K562 (cell line): ENCODE results near the gene CROCC2. TPM values are rescaled to one million over a fixed set of nuclear protein-coding genes. Genes with fewer than 3 reads are reported as not detected.

Source experiments
- ATAC-seq: fragments of 200-7000 bp; cut with Tn5 transposase; 3 replicates; pipeline ENCODE4 v1.9.1; 2020; ENCODE audit warnings: moderate library complexity
- BruUV-seq: library from RNA; stranded (reverse); fragments of 400-500 nt; replicated peaks from 2 replicates; lab custom pipeline; 2021; lab: Mats Ljungman, UMichigan
- CTCF ChIA-PET: fragments of 300-600 bp; formaldehyde crosslinking; extraction: SDS; loops from one replicate; lab custom pipeline; 2021; ENCODE audit warnings: low intra/inter-chr PET ratio; lab: Yijun Ruan, JAX
- POLR2A ChIA-PET: fragments of 300-600, 350-650 bp; sonication (Branson Sonifier 250); formaldehyde crosslinking; extraction: SDS; loops from one replicate; lab custom pipeline; 2021; ENCODE audit warnings: antibody characterized with exemption, inconsistent platforms; lab: Yijun Ruan, JAX
- DNase-seq, 4 experiments: peaks; one replicate each; pipeline versions ENCODE4 v3.0.0 to v3.0.0-alpha.2; 2011 to 2018; ENCODE audit warnings: low spot score in 3 of 4, mixed read lengths in 3 of 4; ENCODE audit errors: extremely low read depth in 1 of 4
- FAIRE-seq: peaks from 2 replicates; lab custom pipeline; 2011; peaks lifted over from hg19 to GRCh38; lab: Jason Lieb, UNC
- H2AFZ ChIP-seq: 2 replicates; pipeline ENCODE4 v1.6.0; 2011; ENCODE audit warnings: low read depth, low read length, control low read depth, inconsistent platforms
- H3K27ac ChIP-seq: fragments of 200-600 bp; 3 replicates; pipeline ENCODE4 v1.8.0; 2011; ENCODE audit warnings: low read depth, mild to moderate bottlenecking, control low read depth, inconsistent platforms, low read length, moderate library complexity, mixed read lengths; ENCODE audit errors: extremely low read depth
- H3K27me3 ChIP-seq, 2 experiments: fragments of 300-600 bp in 1 of 2; 2 replicates in 1 of 2; 3 replicates in 1 of 2; pipeline versions ENCODE4 v1.6.0 to v1.8.0; 2011; ENCODE audit warnings: inconsistent platforms in 2 of 2, low read length in 2 of 2, mild to moderate bottlenecking in 1 of 2, mixed read lengths in 1 of 2, moderate library complexity in 1 of 2; ENCODE audit not compliant: control insufficient read depth in 2 of 2, insufficient read depth in 2 of 2
- H3K36me3 ChIP-seq: fragments of 300-600 bp; 3 replicates; pipeline ENCODE4 v1.8.0; 2011; ENCODE audit warnings: mild to moderate bottlenecking, low read length, inconsistent platforms; ENCODE audit not compliant: control insufficient read depth, insufficient read depth
- H3K4me1 ChIP-seq, 2 experiments: fragments of 200-600 bp in 1 of 2; replicated peaks in 1 of 2; 2 replicates in 1 of 2; 3 replicates in 1 of 2; pipeline versions ENCODE4 v1.5.1 to v1.8.0; 2011; ENCODE audit warnings: inconsistent platforms in 2 of 2, low read length in 2 of 2, mild to moderate bottlenecking in 1 of 2, mixed read lengths in 1 of 2, moderate library complexity in 1 of 2; ENCODE audit not compliant: control insufficient read depth in 2 of 2, insufficient read depth in 2 of 2
- H3K4me2 ChIP-seq: 2 replicates; pipeline ENCODE4 v1.6.1; 2011; ENCODE audit warnings: low read length, control low read depth, inconsistent platforms, mixed read lengths; ENCODE audit not compliant: insufficient read depth
- H3K4me3 ChIP-seq: fragments of 200-600 bp; sonication (generic), shearing (Covaris generic); 2 replicates; pipeline ENCODE4 v1.5.1; 2016; ENCODE audit warnings: control low read depth, inconsistent platforms
- H3K79me2 ChIP-seq: fragments of 200-600 bp; 3 replicates; pipeline ENCODE4 v1.8.0; 2011; ENCODE audit warnings: low read length, inconsistent platforms; ENCODE audit not compliant: control insufficient read depth, insufficient read depth
- H3K9ac ChIP-seq, 2 experiments: 2 replicates each; pipeline versions ENCODE4 v1.6.0 to v1.6.1; 2011; ENCODE audit warnings: low read depth in 2 of 2, low read length in 2 of 2, control low read depth in 1 of 2, inconsistent platforms in 1 of 2, mild to moderate bottlenecking in 1 of 2, mixed read lengths in 1 of 2; ENCODE audit not compliant: insufficient read depth in 1 of 2
- H3K9me1 ChIP-seq: one replicate; pipeline ENCODE4 v1.6.0; 2011; ENCODE audit warnings: inconsistent platforms, mild to moderate bottlenecking, low read length, moderate library complexity; ENCODE audit not compliant: control insufficient read depth, insufficient read depth
- H3K9me3 ChIP-seq: replicated peaks from 2 replicates; pipeline ENCODE4 v1.5.1; 2011; ENCODE audit warnings: low read depth, low read length, inconsistent platforms; ENCODE audit not compliant: control insufficient read depth, insufficient read depth
- H4K20me1 ChIP-seq: replicated peaks from 2 replicates; pipeline ENCODE4 v1.6.1; 2011; ENCODE audit warnings: low read length, inconsistent platforms, mixed read lengths; ENCODE audit not compliant: control insufficient read depth, insufficient read depth
- BMI1 ChIP-seq: fragments of 150-350 bp; IDR thresholded peaks from 2 replicates; pipeline ENCODE4 v1.6.1; 2014; ENCODE audit warnings: low read length
- CAMTA2 ChIP-seq: fragments of 250-450 bp; sonication (Bioruptor Pico); conservative IDR thresholded peaks from 2 replicates; pipeline ENCODE4 v1.5.1; 2022
- CTCF ChIP-seq, 3 experiments: IDR thresholded peaks in 2 of 3; conservative IDR thresholded peaks in 1 of 3; 2 replicates each; pipeline ENCODE4 v1.5.1; 2011 to 2012; ENCODE audit warnings: low read length in 3 of 3, mild to moderate bottlenecking in 3 of 3, control low read depth in 2 of 3, improper control_type of control experiment in 1 of 3, inconsistent platforms in 1 of 3, low read depth in 1 of 3, mixed read lengths in 1 of 3, moderate library complexity in 1 of 3; ENCODE audit not compliant: insufficient read depth in 2 of 3
- FOXJ3 ChIP-seq: sonication (generic); formaldehyde crosslinking; IDR thresholded peaks from 2 replicates; pipeline ENCODE4 v1.4.0; 2020; ENCODE audit warnings: mild to moderate bottlenecking, missing genetic modification reagents
- HCFC1 ChIP-seq: IDR thresholded peaks from 2 replicates; pipeline ENCODE4 v1.6.1; 2012; ENCODE audit warnings: low read depth, low read length, improper control_type of control experiment
- HMBOX1 ChIP-seq: sonication (generic); IDR thresholded peaks from 2 replicates; pipeline ENCODE4 v1.6.1; 2016
- HMG20B ChIP-seq: fragments of 250-450 bp; sonication (Bioruptor Pico); IDR thresholded peaks from 2 replicates; pipeline ENCODE4 v1.5.0; 2021; ENCODE audit warnings: mild to moderate bottlenecking
- MECOM ChIP-seq: fragments of 250-450 bp; sonication (Bioruptor Pico); IDR thresholded peaks from 2 replicates; pipeline ENCODE4 v1.8.0; 2022; ENCODE audit warnings: inconsistent platforms
- NCOA1 ChIP-seq: fragments of 450-650 bp; IDR thresholded peaks from 2 replicates; pipeline ENCODE4 v1.6.1; 2016; ENCODE audit warnings: low read depth
- SAP30 ChIP-seq: fragments of 200-600 bp; sonication (generic); IDR thresholded peaks from 2 replicates; pipeline ENCODE4 v1.6.1; 2012; ENCODE audit warnings: borderline replicate concordance, low read depth, mild to moderate bottlenecking, moderate library complexity, low read length, control low read depth, inconsistent platforms; ENCODE audit not compliant: insufficient read depth, poor library complexity, severe bottlenecking
- SREBF1 ChIP-seq: fragments of 150-350 bp; IDR thresholded peaks from 2 replicates; pipeline ENCODE4 v1.6.1; 2014; ENCODE audit warnings: antibody characterized with exemption, low read depth, low read length, borderline replicate concordance
- TOE1 ChIP-seq, 2 experiments: fragments of 450-650 bp in 1 of 2; sonication (generic) in 1 of 2; formaldehyde crosslinking in 1 of 2; IDR thresholded peaks; 2 replicates each; pipeline versions ENCODE4 v1.7.1 to v1.8.0; 2016 to 2022; ENCODE audit warnings: borderline replicate concordance in 2 of 2, mild to moderate bottlenecking in 2 of 2, antibody characterized with exemption in 1 of 2, inconsistent platforms in 1 of 2, low read depth in 1 of 2, missing genetic modification reagents in 1 of 2, moderate library complexity in 1 of 2
- WGBS: fragments of 100-300 bp; shearing (Covaris generic); methylation state at CpG from one replicate; pipeline ENCODE4 v1.1.6; 2016; ENCODE audit warnings: low coverage, mixed read lengths; ENCODE audit not compliant: insufficient coverage; ENCODE audit errors: missing lambda C conversion rate; 5-methylcytosine and 5-hydroxymethylcytosine counted together
- in situ Hi-C: fragments of 300-500 bp; cut with MboI; formaldehyde crosslinking; loops from 4 replicates; pipeline ENCODE4 v1.15.0; 2018; ENCODE audit warnings: inconsistent platforms, mixed read lengths
- intact Hi-C: fragments of 100-400 bp; cut with micrococcal nuclease; formaldehyde crosslinking; loops from 2 replicates; pipeline ENCODE4 v1.14.2; 2022
- polyA plus RNA-seq, 8 experiments: library from polyadenylated mRNA; depleted of rRNA in 4 of 8; stranded (reverse) in 5 of 8; unstranded in 3 of 8; fragments of >200 nt; fragmentation: Nextera tagmentation in 2 of 8; fragmentation: Illumina TruSeq in 1 of 8; extraction: Ambion mirVana in 2 of 8; extraction: Trizol in 1 of 8; gene quantifications; 2 replicates each; pipeline versions ENCODE4 v1.2.1 to v1.2.3, GENCODE V29; 2011 to 2014; ENCODE audit warnings: inconsistent platforms in 1 of 8, missing spikeins in 1 of 8
- total RNA-seq, 7 experiments: library from RNA; depleted of rRNA in 6 of 7; stranded (reverse); fragments of >200 nt in 6 of 7; fragmentation: Illumina TruSeq in 2 of 7; extraction: Trizol in 2 of 7; gene quantifications; 2 replicates each; pipeline versions ENCODE4 v1.2.1 to v1.2.3, GENCODE V29; 2011 to 2021; ENCODE audit warnings: low replicate concordance in 1 of 7
- TF ChIP-seq, protein P1 (sequence below): fragments of 250-450 bp; sonication (Bioruptor Pico); IDR thresholded peaks from 2 replicates; pipeline ENCODE4 v1.8.0; 2021; ENCODE audit warnings: moderate library complexity, mild to moderate bottlenecking, inconsistent platforms

The CROCC2 gene
- total and polyA plus RNA-seq, 9 of the 15 experiments (the other 6 are each of a cell fraction or from before 2014, with no cell fraction given), result not detected

DNA sequence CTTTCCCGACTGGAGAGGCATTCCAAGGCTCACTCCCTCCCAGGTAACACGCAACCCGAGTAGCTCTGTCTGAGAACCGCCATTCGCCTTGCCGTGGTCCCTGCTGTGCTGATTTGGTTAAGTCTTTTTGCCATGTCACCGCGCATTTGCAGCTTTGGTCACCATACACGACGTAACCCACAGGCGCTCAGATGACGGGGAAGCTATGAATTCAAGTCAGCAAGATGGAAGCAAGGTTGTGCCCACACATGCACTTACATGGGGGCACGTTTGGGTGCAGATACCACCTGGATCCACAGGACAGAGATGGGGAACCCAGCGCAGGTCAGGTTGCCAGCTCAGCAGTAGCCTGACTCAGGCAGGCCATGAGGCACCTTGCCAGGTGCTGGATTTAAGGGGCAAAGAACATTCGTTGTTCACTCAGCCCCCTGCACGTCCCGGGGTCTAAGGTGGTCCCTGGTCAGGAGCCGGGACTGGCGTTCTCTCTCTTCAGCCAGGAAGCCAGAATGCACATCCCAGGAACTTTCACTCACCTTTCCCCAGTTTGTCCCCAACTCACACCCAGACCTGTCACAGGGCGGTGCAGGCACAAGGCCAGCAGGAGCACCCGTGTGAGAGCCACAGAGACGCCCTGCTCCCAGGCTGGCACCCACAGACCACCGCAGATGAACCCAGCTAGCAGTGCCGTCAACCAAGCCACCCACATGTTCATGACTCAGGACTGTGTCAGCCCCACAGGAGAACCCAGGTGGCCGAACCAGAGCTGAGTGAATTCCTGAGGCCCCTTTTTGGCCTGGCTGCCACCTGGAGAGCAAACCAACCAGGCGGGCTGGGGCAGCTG lies 112.1 kb downstream of the CROCC2 start (continued):
- no peak for TF ChIP-seq FOXJ3 (CRISPR knock-in tag)
- TF ChIP-seq MECOM (CRISPR knock-in tag), result no peak
- no peak for TF ChIP-seq SAP30
- no peak for TF ChIP-seq SREBF1
- TF ChIP-seq TOE1 (IDR thresholded peaks at IDR 0.05; ENCODE audit: borderline replicate concordance), result no peak
- TF ChIP-seq TOE1 (CRISPR knock-in tag; IDR thresholded peaks at IDR 0.05; ENCODE audit: borderline replicate concordance, low read depth), result no peak

DNA sequence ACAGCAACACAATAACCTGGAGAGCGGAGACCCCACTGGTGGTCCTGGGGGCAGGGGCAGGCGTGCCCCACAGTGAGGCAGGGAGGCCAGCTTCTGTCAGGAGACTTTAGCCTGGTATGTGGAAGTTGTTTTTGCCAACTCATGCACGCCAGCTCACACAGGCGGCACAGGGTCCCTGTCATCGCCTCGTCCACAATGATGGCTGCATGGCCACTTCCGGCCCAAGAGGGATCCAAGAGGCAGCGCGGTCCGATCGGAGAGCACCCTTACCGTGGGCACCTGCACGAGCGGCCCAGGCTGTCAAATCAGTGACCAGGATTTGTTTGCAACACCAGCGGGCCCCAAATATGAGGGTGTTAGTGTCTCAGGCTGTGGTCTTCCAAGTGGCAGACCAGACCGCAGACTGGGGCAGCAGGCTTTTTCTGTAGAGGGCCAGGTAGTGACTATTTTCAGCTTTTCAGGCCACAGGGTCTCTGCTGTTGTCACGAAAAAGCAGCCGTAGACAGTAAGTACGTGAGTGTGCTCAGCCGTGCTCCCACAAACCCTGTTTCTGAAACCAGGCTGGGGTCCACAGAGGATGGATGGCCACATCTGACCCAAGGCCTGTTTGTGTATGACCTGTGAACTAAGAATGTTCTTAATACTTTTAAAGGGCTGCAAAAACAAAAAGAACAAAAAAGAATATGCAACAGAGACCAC lies 113.5 kb downstream of the CROCC2 start:
- in situ Hi-C loops, result no loop called here
- H2AFZ ChIP-seq, result no peak overlapping the region
- DNase-seq (no peak), ATAC-seq (no peak), FAIRE-seq (no peak)
- no peaks in the 10 kb centered on the region; a peak in 1 of 5 replicates for H3K4me1 ChIP-seq
- H3K36me3 ChIP-seq, result no peaks in the 10 kb centered on the region
- no peaks in the 10 kb centered on the region for H4K20me1 ChIP-seq
- no TSS peak for BruUV-seq
- POLR2A ChIA-PET, result no interaction called here
- H3K27ac ChIP-seq, result no peak overlapping the region
- CTCF ChIA-PET, result no interaction called here
- no peaks in the 10 kb centered on the region for H3K9me3 ChIP-seq
- no peaks in the 10 kb centered on the region for H3K79me2 ChIP-seq
- TF ChIP-seq BMI1 (no peak), CAMTA2 (CRISPR knock-in tag) (no peak), HCFC1 (no peak), CTCF (IDR thresholded peaks at IDR 0.05 in 2 of 3, conservative IDR thresholded peaks at IDR 0.05 in 1 of 3; ENCODE audit: insufficient read depth in 2 of 3, low read depth in 1 of 3, low read length in 3 of 3) (no peak), HMBOX1 (no peak), NCOA1 (no peak), HMG20B (CRISPR knock-in tag) (no peak)
- TF ChIP-seq, protein P1, sequence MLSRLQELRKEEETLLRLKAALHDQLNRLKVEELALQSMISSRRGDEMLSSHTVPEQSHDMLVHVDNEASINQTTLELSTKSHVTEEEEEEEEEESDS, result no peak
- H3K9me1 ChIP-seq, result no peaks in the 10 kb centered on the region
- H3K9ac ChIP-seq, result no peak overlapping the region
- H3K4me2 ChIP-seq, result no peak overlapping the region
- H3K4me3 ChIP-seq, result no peak overlapping the region
- H3K27me3 ChIP-seq, result peaks cover 0 to 26% of the 10 kb centered on the region in 2 experiments; a peak in 3 of 5 replicates
- intact Hi-C loops, result no loop called here
- 8% methylated on average over 19 of the region's 20 CpGs for WGBS
